Hepatocyte (in vitro differentiated cells): ENCODE data around the gene NGEF. TPM values are rescaled to one million over a fixed set of nuclear protein-coding genes. Genes with fewer than 3 reads are reported as not detected.

Experiments
- DNase-seq: peaks from one replicate; pipeline ENCODE4 v3.0.0-alpha.2; 2016; ENCODE audit warnings: low spot score
- H2AFZ ChIP-seq: fragments of 200-600 bp; sonication (generic); 2 replicates; pipeline ENCODE4 v1.6.0; 2016; ENCODE audit warnings: antibody characterized with exemption, mild to moderate bottlenecking
- H3K27ac ChIP-seq: fragments of 200-600 bp; sonication (generic); 2 replicates; pipeline ENCODE4 v1.5.1; 2016; ENCODE audit warnings: mild to moderate bottlenecking
- H3K27me3 ChIP-seq: fragments of 200-600 bp; sonication (generic); 2 replicates; pipeline ENCODE4 v1.6.1; 2016
- H3K36me3 ChIP-seq: fragments of 200-600 bp; sonication (generic); replicated peaks from 2 replicates; pipeline ENCODE4 v1.5.1; 2016; ENCODE audit warnings: low read depth; ENCODE audit not compliant: insufficient read depth
- H3K4me1 ChIP-seq: fragments of 200-600 bp; sonication (generic); 2 replicates; pipeline ENCODE4 v1.5.1; 2016; ENCODE audit warnings: mild to moderate bottlenecking, moderate library complexity; ENCODE audit not compliant: insufficient read depth
- H3K4me2 ChIP-seq: fragments of 200-600 bp; sonication (generic); 2 replicates; pipeline ENCODE4 v1.6.0; 2016
- H3K4me3 ChIP-seq: fragments of 200-600 bp; sonication (generic); 2 replicates; pipeline ENCODE4 v1.5.1; 2016; ENCODE audit warnings: mild to moderate bottlenecking
- H3K79me2 ChIP-seq: fragments of 200-600 bp; sonication (generic); 2 replicates; pipeline ENCODE4 v1.6.0; 2017; ENCODE audit warnings: mild to moderate bottlenecking
- H3K9me2 ChIP-seq: fragments of 200-600 bp; sonication (generic); replicated peaks from 2 replicates; pipeline ENCODE4 v1.6.0; 2017; ENCODE audit warnings: mild to moderate bottlenecking; ENCODE audit not compliant: insufficient read depth
- H3K9me3 ChIP-seq: fragments of 200-600 bp; sonication (generic); 2 replicates; pipeline ENCODE4 v1.5.1; 2016; ENCODE audit warnings: low read depth, mild to moderate bottlenecking
- H4K20me1 ChIP-seq: fragments of 200-600 bp; sonication (generic); 2 replicates; pipeline ENCODE4 v1.6.0; 2016; ENCODE audit warnings: mild to moderate bottlenecking; ENCODE audit not compliant: insufficient read depth, poor library complexity, severe bottlenecking
- CTCF ChIP-seq: fragments of 200-600 bp; sonication (generic); IDR thresholded peaks from 2 replicates; pipeline ENCODE4 v1.5.1; 2016; ENCODE audit warnings: antibody characterized with exemption, mild to moderate bottlenecking; ENCODE audit not compliant: poor library complexity
- EZH2 ChIP-seq: fragments of 200-600 bp; sonication (generic); IDR thresholded peaks from 2 replicates; pipeline ENCODE4 v1.6.1; 2016; ENCODE audit warnings: antibody characterized with exemption, mild to moderate bottlenecking, borderline replicate concordance
- EZH2phosphoT487 ChIP-seq: fragments of 200-600 bp; sonication (generic); IDR thresholded peaks from one replicate; pipeline ENCODE4 v1.6.1; 2018; ENCODE audit warnings: antibody characterized with exemption, mild to moderate bottlenecking, low read depth, moderate library complexity; ENCODE audit not compliant: unreplicated experiment, severe bottlenecking
- WGBS: methylation state at CpG from one replicate; pipeline ENCODE4 v1.1.6; 2016; ENCODE audit warnings: low lambda C conversion rate; ENCODE audit errors: missing lambda C conversion rate; 5-methylcytosine and 5-hydroxymethylcytosine counted together
- polyA plus RNA-seq: library from polyadenylated mRNA; unstranded; fragments of >200 nt; fragmentation: Nextera tagmentation; extraction: Ambion mirVana; gene quantifications from 2 replicates; pipeline ENCODE4 v1.2.1, GENCODE V29; 2016
- total RNA-seq: library from RNA; depleted of rRNA; stranded (reverse); fragments of >200 nt; gene quantifications from 2 replicates; pipeline ENCODE4 v1.2.3, GENCODE V29; 2014

The NGEF gene
- total and polyA plus RNA-seq, 2 experiments from 2014 or later: 2.2 to 3.2 TPM

DNA sequence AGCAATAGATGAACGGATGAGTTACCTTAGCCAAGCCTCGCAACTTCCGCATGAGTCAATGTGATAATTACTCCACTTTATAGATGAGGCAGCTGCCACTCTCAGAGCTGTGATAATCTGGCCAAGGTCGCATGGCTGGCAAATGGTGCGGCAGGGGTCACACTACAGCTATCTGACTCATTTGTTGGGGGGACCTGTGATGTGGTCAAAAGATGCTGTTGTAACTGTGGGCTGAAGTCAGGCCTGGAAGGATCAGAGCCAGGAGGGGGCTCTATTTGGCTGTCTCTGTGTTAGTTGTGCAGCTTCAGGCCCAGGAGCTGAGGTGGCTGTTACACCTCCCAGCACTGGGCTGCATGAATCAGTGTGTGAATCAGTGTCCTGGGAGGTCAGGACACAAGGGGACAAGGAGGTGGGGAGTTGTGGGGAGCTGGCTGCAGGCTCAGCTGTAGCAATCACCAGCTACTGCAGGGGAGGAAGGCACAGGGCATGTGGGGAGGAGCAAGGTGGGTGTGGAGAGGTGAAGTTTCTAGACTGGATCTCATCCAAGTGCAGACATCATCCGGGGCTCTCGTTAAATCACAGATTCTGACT is 33.1 kb downstream of the NGEF start:
- Histone ChIP-seq H3K4me1 (no peaks in the 10 kb centered on the region), H3K4me3 (no peak overlapping the region), H3K27me3 (no peaks in the 10 kb centered on the region), H2AFZ (no peak overlapping the region), H3K27ac (no peak overlapping the region), H4K20me1 (no peaks in the 10 kb centered on the region), H3K9me2 (no peaks in the 10 kb centered on the region), H3K79me2 (no peaks in the 10 kb centered on the region), H3K4me2 (no peak overlapping the region), H3K36me3 (no peaks in the 10 kb centered on the region), H3K9me3 (no peaks in the 10 kb centered on the region)
- TF ChIP-seq EZH2 (no peak), CTCF (no peak), EZH2phosphoT487 (no peak)
- 74% methylated on average over 7 of the region's 7 CpGs for WGBS
- DNase-seq: no peak

DNA sequence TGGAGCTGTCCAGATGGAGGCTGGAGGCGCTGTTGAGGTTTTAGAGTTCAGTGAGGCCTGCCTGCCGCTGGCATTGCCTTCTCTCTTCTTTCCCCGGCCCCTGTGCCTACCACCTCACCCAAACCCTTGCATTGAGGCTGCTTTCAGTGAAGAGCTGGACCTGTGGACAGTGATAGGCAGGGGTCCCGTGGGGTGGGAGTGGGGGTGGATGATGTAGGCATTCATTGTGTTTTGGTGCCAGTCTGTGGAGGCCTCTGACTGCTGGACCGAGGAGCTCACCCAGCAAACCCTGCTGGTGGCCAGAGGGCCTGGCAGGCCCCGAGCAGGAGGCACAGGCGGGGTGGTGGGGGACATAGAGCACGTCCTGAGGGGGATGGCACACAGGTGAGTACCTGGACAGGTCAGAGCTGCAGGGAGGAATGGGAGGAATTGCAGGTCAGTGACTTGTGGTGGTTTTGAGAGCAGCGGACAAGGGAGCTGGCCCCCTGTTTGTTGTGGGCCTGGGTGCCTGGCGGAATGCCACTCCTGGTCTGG is 35.6 kb downstream of the NGEF start:
- no peaks in the 10 kb centered on the region for H3K9me3 ChIP-seq
- H3K27me3 ChIP-seq: no peaks in the 10 kb centered on the region
- no peak overlapping the region for H2AFZ ChIP-seq
- 92% methylated on average over 10 of the region's 10 CpGs for WGBS
- no peaks in the 10 kb centered on the region for H3K9me2 ChIP-seq
- no peak overlapping the region for H3K27ac ChIP-seq
- no peaks in the 10 kb centered on the region for H3K4me1 ChIP-seq
- H3K4me3 ChIP-seq: no peak overlapping the region
- no peak for DNase-seq
- H3K36me3 ChIP-seq: no peaks in the 10 kb centered on the region
- H4K20me1 ChIP-seq: no peaks in the 10 kb centered on the region
- no peaks in the 10 kb centered on the region for H3K79me2 ChIP-seq
- no peak for TF ChIP-seq EZH2phosphoT487
- no peak overlapping the region for H3K4me2 ChIP-seq

DNA sequence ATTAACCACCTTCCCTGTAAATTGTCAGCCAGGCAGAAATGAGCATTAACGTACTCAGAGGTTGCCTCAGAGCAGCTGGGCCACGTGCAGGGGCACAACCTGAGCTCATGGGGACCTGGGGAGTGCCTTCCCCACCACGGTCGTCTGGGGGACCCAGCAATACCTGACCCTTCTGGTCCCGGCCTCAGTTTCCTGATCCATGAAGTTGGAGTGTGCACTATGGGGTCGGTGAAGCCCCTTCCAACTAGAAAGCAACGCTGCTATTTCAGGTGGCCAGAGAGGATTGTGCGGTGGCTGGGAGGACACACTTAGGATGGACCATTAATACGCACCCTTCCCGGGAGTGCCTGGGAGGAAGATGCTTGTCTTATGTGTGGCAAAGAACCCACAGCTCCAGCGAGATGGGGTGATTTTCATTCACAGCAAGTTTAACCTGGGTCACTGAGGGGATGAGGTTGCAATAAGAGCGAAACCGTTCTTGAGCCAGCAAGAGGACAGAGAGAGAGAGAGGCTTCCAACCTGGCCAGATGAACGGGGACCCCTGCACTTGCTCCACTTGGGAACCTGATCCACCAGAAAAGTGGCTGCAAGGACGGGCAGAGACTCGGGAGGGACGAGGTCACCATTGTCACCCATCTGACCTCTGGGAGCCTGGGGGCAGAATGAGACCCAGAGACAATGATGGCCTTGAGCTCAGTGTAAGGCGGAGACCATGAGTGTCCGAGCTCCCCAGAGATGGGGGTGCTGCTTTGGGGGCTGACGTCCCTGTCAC is 36.2 kb downstream of the NGEF start:
- Histone ChIP-seq H3K27ac (no peak overlapping the region), H3K4me3 (no peak overlapping the region)

More for the DNA sequence above, 36.2 kb downstream of the NGEF start:
- H3K9me3 ChIP-seq: no peaks in the 10 kb centered on the region
- DNase-seq: no peak
- no peaks in the 10 kb centered on the region for H4K20me1 ChIP-seq
- H3K36me3 ChIP-seq: no peaks in the 10 kb centered on the region
- no peak overlapping the region for H2AFZ ChIP-seq
- 82% methylated on average over 20 of the region's 20 CpGs for WGBS
- no peaks in the 10 kb centered on the region for H3K9me2 ChIP-seq
- TF ChIP-seq EZH2 (no peak), CTCF (no peak), EZH2phosphoT487 (no peak)
- no peaks in the 10 kb centered on the region for H3K4me1 ChIP-seq
- H3K79me2 ChIP-seq: no peaks in the 10 kb centered on the region
- H3K27me3 ChIP-seq: no peaks in the 10 kb centered on the region
- no peak overlapping the region for H3K4me2 ChIP-seq
